ENCODE measurements around the gene LMBRD1.

DNA sequence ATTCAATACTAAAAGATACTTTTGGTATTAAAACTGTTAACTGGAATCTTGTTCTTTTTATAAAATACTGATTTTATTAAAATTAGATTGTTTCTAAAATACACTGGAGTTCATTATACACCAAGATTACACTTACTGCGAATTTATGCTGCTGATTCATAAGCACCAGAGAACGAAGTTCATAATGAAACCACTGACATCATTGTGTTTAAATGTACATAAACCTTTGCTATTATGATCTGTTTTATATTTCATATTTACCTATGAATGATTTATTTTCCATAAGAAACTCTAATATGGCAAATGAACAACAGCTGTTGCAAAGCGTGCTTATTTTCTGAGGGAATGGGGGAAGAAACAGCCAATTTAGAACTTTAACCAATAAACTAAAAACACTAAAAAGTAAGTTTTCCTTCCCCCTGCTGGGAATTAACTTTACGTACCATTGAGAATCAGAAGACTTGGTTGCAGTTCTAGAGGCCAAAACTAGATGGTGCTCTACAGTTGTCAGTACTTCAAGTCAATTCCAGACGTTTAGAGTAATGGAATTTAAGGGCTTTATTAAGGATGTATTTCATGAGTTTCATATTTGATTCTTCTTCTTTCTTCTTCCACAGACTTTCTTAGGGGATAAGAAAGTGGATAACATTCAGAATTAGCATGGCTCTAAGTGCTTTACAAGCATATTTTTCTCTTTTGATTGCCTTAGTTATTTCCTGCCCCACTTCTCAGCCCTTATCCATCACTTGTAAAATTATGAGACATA is 38.8 kb upstream of the LMBRD1 start:
- TF ChIP-seq, protein P1, sequence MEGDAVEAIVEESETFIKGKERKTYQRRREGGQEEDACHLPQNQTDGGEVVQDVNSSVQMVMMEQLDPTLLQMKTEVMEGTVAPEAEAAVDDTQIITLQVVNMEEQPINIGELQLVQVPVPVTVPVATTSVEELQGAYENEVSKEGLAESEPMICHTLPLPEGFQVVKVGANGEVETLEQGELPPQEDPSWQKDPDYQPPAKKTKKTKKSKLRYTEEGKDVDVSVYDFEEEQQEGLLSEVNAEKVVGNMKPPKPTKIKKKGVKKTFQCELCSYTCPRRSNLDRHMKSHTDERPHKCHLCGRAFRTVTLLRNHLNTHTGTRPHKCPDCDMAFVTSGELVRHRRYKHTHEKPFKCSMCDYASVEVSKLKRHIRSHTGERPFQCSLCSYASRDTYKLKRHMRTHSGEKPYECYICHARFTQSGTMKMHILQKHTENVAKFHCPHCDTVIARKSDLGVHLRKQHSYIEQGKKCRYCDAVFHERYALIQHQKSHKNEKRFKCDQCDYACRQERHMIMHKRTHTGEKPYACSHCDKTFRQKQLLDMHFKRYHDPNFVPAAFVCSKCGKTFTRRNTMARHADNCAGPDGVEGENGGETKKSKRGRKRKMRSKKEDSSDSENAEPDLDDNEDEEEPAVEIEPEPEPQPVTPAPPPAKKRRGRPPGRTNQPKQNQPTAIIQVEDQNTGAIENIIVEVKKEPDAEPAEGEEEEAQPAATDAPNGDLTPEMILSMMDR (IDR thresholded peaks at IDR 0.05): peak; percentile 23 to 73 (median 46)
- no peak for TF ChIP-seq POLR2A (IDR thresholded peaks at IDR 0.05)
